NCI-H526 (cell line): Measurements from ENCODE around the gene TBCD.

Experiments used
- DNase-seq, 2 experiments: peaks; one replicate each; lab custom pipeline; 2025; lab: John Stamatoyannopoulos, UW

The TBCD gene

GRCh38 chr17:82832881-82833475 is 81.1 kb downstream of the TBCD start:
- no peak for DNase-seq

GRCh38 chr17:82835122-82835521 is 83.3 kb downstream of the TBCD start:
- no peak for DNase-seq

GRCh38 chr17:82835766-82836512 is 84.1 kb downstream of the TBCD start:
- DNase-seq, result peak; percentile 32 to 71

- DNase-seq, result peak in 1 of 2 experiments; percentile 43
Observed at GRCh38 chr17:82836823-82837357, 85.0 kb downstream of the TBCD start.

GRCh38 chr17:82837586-82838320 is 85.9 kb downstream of the TBCD start:
- DNase-seq, result no peak

- DNase-seq, result no peak
Observed at GRCh38 chr17:82838386-82839063, 86.7 kb downstream of the TBCD start.

- peak; percentile 79 to 82 for DNase-seq
Observed at GRCh38 chr17:82839617-82840292, 87.9 kb downstream of the TBCD start, which contains the start of gene ZNF750. Gene ZNF750 (minus strand): TSS chr17:82840022. CDS start chr17:82832454, 7,568 bp downstream.

- peak in 1 of 2 experiments; percentile 68 for DNase-seq
Observed at GRCh38 chr17:82840431-82840831, 88.6 kb downstream of the TBCD start.

GRCh38 chr17:82841921-82842596 is 90.2 kb downstream of the TBCD start:
- DNase-seq, result no peak

- DNase-seq, result no peak
Observed at GRCh38 chr17:82843904-82844680, 92.2 kb downstream of the TBCD start.

- DNase-seq, result no peak
Observed at GRCh38 chr17:82844796-82845162, 92.9 kb downstream of the TBCD start.

GRCh38 chr17:82845163-82845807 is 93.4 kb downstream of the TBCD start:
- no peak for DNase-seq

GRCh38 chr17:82846061-82846691 is 94.3 kb downstream of the TBCD start:
- DNase-seq, result no peak

- no peak for DNase-seq
Observed at GRCh38 chr17:82848022-82848592, 96.2 kb downstream of the TBCD start.

- DNase-seq, result no peak
Observed at GRCh38 chr17:82849076-82849945, 97.4 kb downstream of the TBCD start.

- DNase-seq, result no peak
Observed at GRCh38 chr17:82851381-82851780, 99.5 kb downstream of the TBCD start.

- no peak for DNase-seq
Observed at GRCh38 chr17:82854226-82854625, 102.4 kb downstream of the TBCD start.

- DNase-seq, result no peak
Observed at GRCh38 chr17:82856361-82856760, 104.5 kb downstream of the TBCD start.
